Measurements from ENCODE around the gene RAB3IL1.

RAB3IL1 gene

DNA sequence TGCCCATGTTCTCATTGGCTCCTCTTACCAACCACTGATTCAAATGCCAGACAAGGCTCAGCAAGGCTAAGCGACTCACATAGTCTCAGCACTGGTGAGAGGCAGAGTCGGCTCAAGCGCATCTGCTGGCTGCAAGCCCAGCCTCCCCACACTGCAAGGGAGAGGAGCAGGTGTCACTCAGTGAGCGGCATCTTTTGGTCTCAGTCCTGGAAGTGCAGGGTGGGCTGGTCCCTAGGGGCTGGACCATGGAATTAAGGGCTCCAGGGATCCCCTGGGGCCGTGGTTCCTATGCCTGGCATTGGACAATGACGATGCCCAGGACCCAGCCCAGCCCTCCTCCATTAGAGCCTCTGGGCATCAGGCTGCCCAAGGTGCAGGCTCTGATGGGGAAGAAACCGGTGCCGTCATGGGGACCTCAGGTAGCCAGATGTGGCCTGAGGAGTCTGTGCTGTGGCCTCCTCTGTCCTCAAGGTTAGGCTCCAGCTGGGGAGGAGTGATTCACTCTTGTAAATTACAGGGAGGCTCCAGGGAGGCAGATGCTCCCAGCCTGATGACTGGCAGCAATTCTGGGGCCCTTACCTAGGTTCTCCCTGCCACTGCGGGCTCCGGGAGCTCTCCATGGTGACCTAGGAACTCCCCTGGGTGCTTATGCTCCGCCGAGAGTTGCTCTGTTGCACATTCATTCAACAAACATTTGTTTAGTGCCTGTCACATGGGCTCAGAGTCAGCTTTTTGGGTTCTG lies 61.3 kb downstream of the RAB3IL1 start:
- in situ Hi-C loops (cut with MboI; ENCODE audit: low sequenced_read_pairs, unreplicated experiment): no loop called here
- DNase-seq (ENCODE audit: low spot score): no peak

DNA sequence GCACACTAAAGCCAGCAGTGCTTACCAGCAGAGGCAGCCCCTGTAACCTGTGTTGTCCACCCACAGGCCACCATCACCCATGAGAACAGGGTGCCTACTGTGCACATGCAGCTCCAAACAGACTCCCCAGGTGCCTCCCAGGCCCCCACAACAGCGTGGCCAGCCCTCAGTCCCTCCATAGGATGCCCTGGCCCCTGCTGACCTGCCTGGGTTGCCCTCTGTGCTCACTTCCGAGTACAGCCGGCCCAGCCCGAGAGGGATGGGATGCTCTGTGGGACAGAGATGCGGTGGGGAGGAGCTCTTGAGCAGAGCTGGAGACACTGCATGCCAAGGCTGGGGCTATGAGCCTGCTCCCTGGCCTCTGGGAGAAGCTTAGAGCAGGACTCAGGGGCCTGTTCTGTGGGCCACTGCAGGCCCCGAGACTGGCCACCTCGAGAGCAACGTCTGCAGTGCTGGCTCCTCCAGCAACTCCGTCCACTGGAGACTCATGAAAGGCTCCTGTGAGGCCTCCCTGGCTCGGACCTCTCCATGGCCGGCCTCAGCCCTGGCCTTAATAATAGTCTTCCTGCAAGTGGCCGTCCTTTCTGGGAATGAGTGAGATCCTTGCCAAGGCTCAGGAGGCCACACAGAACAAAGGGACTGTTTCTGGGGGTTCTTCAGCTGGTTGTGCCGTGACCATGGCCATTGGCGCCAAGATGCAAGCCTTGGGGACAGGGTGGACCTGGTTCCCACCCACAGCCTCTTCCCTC lies 62.2 kb downstream of the RAB3IL1 start:
- TF ChIP-seq, protein P1, sequence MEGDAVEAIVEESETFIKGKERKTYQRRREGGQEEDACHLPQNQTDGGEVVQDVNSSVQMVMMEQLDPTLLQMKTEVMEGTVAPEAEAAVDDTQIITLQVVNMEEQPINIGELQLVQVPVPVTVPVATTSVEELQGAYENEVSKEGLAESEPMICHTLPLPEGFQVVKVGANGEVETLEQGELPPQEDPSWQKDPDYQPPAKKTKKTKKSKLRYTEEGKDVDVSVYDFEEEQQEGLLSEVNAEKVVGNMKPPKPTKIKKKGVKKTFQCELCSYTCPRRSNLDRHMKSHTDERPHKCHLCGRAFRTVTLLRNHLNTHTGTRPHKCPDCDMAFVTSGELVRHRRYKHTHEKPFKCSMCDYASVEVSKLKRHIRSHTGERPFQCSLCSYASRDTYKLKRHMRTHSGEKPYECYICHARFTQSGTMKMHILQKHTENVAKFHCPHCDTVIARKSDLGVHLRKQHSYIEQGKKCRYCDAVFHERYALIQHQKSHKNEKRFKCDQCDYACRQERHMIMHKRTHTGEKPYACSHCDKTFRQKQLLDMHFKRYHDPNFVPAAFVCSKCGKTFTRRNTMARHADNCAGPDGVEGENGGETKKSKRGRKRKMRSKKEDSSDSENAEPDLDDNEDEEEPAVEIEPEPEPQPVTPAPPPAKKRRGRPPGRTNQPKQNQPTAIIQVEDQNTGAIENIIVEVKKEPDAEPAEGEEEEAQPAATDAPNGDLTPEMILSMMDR (IDR thresholded peaks at IDR 0.05; ENCODE audit: borderline replicate concordance, control extremely low read depth, extremely low read depth, insufficient read depth, missing control alignments): no peak
- in situ Hi-C loops (cut with MboI; ENCODE audit: low sequenced_read_pairs, unreplicated experiment): no loop called here
- no peak for DNase-seq (ENCODE audit: low spot score)

More for the DNA sequence above, 61.3 kb downstream of the RAB3IL1 start:
- TF ChIP-seq, protein P1 (IDR thresholded peaks at IDR 0.05; ENCODE audit: borderline replicate concordance, control extremely low read depth, extremely low read depth, insufficient read depth, missing control alignments): no peak

DNA sequence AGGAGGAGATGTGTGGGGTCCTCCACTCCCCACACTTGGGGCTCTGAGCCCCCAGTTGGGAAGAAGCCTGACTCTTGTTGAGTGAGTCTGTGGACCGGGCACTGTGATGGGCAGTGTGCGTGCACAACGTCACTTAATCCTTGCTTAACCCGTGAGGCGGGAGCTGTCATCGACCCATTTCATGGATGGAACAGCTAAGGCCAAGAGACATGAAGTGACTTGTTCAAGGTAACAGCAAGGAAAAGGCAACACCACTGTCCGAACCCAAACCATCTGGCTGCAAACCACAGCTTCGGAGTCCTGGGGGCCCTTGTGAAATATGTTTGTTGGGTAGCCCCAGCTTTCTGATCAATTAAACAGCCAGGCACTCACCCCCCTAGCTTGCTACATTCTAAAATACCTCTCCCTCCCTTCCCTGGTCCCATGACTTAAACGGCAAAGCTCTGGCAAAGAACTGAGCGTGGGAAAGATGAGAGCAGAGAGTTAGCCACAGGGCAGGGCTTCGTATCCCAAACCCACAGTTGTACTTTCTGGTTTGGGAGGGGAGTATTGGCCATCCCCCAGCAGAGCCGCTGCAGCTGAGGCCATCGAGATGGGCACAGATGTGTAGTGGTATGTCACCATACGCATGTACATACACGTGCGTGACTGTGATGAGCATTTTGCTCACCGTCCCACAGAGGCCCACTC lies 63.0 kb downstream of the RAB3IL1 start:
- TF ChIP-seq, protein P1 (IDR thresholded peaks at IDR 0.05; ENCODE audit: borderline replicate concordance, control extremely low read depth, extremely low read depth, insufficient read depth, missing control alignments): no peak
- DNase-seq (ENCODE audit: low spot score): no peak
- in situ Hi-C loops (cut with MboI; ENCODE audit: low sequenced_read_pairs, unreplicated experiment): no loop called here

DNA sequence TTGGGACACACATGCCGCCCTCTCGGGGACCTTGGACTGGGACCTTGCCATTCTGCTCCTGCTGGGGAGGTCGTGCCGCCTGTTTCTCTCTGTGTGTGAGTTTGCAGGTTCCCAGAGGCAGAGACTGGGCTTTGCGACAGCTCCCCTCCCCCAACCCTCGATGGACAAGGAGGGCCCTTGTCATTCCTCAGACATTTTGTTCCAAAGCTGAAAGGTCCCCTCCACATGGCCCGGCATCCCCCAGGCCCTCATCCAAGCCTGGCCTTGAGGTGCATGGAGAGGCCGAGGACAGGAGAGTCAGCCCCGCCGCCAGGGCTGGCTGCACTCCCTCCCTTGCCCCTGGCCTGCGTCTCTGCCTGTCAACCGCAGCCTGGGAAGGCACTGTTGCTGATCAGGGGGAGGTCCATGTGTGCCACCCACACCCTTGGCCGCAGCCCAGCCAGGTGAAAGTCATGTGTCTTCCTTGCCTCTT lies 63.6 kb downstream of the RAB3IL1 start:
- in situ Hi-C loops (cut with MboI; ENCODE audit: low sequenced_read_pairs, unreplicated experiment): no loop called here
- DNase-seq (ENCODE audit: low spot score): no peak
- TF ChIP-seq, protein P1 (IDR thresholded peaks at IDR 0.05; ENCODE audit: borderline replicate concordance, control extremely low read depth, extremely low read depth, insufficient read depth, missing control alignments): no peak

DNA sequence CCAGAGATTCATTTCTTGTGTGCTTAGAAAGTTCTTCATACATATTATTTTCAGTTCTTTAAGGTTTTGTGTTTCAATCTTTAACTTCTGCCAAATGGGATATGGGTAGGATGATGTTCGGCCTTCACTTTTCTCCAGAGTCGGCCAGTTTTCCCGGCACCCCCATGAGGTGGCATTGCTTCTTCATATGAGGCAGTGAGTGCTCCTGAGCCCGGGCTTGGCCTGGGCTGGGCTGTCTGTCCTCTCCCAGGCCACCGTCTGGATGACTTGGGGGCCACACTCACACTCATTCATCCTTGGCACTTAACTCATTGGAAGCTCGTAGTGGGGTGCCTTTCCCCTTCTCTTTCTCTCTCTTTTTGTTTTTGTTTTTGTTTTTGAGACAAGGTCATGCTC lies 65.5 kb downstream of the RAB3IL1 start:
- in situ Hi-C loops (cut with MboI; ENCODE audit: low sequenced_read_pairs, unreplicated experiment): no loop called here
- DNase-seq (ENCODE audit: low spot score): no peak
- TF ChIP-seq, protein P1 (IDR thresholded peaks at IDR 0.05; ENCODE audit: borderline replicate concordance, control extremely low read depth, extremely low read depth, insufficient read depth, missing control alignments): no peak

DNA sequence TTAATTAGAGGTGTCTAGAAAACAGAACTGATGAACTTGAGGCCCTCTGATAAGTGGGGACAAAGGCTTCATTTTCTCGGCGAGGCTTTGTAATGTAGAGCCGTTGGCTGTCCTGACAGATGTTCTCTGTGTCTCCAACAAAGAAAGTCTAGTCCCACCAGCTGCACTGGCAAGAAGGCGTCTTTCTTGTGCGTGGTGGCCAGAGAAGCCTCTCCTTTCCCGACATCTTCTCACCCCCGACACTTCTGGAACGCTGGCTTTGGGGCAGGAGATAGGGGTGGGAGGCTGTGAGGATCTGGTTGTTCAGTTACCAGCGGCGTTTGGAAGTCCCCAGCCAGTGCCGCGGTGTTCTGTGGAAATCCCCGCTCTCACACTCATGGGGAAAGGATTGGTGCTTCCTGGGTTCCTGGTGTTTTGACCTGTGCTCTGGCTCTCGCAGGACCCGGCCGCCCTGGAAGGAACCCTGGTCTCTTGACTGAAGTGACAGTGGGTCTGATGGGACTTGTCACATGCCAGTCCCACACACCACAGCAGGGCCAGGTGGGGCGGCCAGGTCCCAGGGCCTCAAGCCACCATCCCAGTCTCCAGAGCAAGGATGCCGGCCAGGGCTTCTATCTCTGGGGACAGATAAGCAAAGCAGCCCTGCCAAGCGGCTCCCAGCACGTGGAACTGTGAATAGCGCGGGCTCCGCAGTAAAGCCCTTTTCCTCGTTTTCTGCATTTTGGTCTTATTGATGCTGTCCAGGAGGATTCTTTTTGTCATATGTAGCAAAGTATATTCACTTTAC lies 66.1 kb downstream of the RAB3IL1 start:
- TF ChIP-seq, protein P1 (IDR thresholded peaks at IDR 0.05; ENCODE audit: borderline replicate concordance, control extremely low read depth, extremely low read depth, insufficient read depth, missing control alignments): no peak
- DNase-seq (ENCODE audit: low spot score): no peak
- in situ Hi-C loops (cut with MboI; ENCODE audit: low sequenced_read_pairs, unreplicated experiment): no loop called here
